ENCODE measurements around the gene DLK2.

DNA sequence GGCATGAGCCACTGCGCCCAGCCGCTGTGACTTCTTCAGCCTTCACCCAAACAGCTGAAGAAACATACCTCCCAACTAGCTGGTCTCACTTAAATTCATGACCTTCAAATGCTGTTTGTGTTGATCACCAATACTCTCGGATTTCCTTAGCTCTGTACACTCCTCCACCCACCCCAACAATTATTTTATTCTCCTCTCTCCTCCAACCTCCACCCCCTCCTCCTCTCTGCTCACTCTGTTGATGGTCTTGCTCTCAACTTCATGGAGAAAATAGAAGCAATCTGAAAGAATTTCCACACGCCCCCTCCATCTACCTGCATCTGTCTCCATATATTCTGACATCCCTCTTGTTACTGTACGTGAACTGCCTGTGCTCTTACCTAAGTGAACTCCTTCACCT lies 6.6 kb upstream of the DLK2 start:
- TF ChIP-seq POLR2AphosphoS5 (IDR thresholded peaks at IDR 0.05): no peak
- TF ChIP-seq, protein P1, sequence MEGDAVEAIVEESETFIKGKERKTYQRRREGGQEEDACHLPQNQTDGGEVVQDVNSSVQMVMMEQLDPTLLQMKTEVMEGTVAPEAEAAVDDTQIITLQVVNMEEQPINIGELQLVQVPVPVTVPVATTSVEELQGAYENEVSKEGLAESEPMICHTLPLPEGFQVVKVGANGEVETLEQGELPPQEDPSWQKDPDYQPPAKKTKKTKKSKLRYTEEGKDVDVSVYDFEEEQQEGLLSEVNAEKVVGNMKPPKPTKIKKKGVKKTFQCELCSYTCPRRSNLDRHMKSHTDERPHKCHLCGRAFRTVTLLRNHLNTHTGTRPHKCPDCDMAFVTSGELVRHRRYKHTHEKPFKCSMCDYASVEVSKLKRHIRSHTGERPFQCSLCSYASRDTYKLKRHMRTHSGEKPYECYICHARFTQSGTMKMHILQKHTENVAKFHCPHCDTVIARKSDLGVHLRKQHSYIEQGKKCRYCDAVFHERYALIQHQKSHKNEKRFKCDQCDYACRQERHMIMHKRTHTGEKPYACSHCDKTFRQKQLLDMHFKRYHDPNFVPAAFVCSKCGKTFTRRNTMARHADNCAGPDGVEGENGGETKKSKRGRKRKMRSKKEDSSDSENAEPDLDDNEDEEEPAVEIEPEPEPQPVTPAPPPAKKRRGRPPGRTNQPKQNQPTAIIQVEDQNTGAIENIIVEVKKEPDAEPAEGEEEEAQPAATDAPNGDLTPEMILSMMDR (IDR thresholded peaks at IDR 0.05): no peak
- no peak for TF ChIP-seq POLR2A (IDR thresholded peaks at IDR 0.05)
